K562 (cell line): ENCODE measurements around the gene OSTF1. TPM values are rescaled to one million over a fixed set of nuclear protein-coding genes. Genes with fewer than 3 reads are reported as not detected.

Source experiments
- ATAC-seq: fragments of 200-7000 bp; cut with Tn5 transposase; 3 replicates; pipeline ENCODE4 v1.9.1; 2020; ENCODE audit warnings: moderate library complexity
- BruUV-seq: library from RNA; stranded (reverse); fragments of 400-500 nt; replicated peaks from 2 replicates; lab custom pipeline; 2021; lab: Mats Ljungman, UMichigan
- CTCF ChIA-PET: fragments of 300-600 bp; formaldehyde crosslinking; extraction: SDS; loops from one replicate; lab custom pipeline; 2021; ENCODE audit warnings: low intra/inter-chr PET ratio; lab: Yijun Ruan, JAX
- POLR2A ChIA-PET: fragments of 300-600, 350-650 bp; sonication (Branson Sonifier 250); formaldehyde crosslinking; extraction: SDS; loops from one replicate; lab custom pipeline; 2021; ENCODE audit warnings: antibody characterized with exemption, inconsistent platforms; lab: Yijun Ruan, JAX
- DNase-seq, 4 experiments: peaks; one replicate each; pipeline versions ENCODE4 v3.0.0 to v3.0.0-alpha.2; 2011 to 2018; ENCODE audit warnings: low spot score in 3 of 4, mixed read lengths in 3 of 4; ENCODE audit errors: extremely low read depth in 1 of 4
- FAIRE-seq: peaks from 2 replicates; lab custom pipeline; 2011; peaks lifted over from hg19 to GRCh38; lab: Jason Lieb, UNC
- H2AFZ ChIP-seq: 2 replicates; pipeline ENCODE4 v1.6.0; 2011; ENCODE audit warnings: low read depth, low read length, control low read depth, inconsistent platforms
- H3K27ac ChIP-seq: fragments of 200-600 bp; 3 replicates; pipeline ENCODE4 v1.8.0; 2011; ENCODE audit warnings: low read depth, mild to moderate bottlenecking, control low read depth, inconsistent platforms, low read length, moderate library complexity, mixed read lengths; ENCODE audit errors: extremely low read depth
- H3K27me3 ChIP-seq, 2 experiments: fragments of 300-600 bp in 1 of 2; 2 replicates in 1 of 2; 3 replicates in 1 of 2; pipeline versions ENCODE4 v1.6.0 to v1.8.0; 2011; ENCODE audit warnings: inconsistent platforms in 2 of 2, low read length in 2 of 2, mild to moderate bottlenecking in 1 of 2, mixed read lengths in 1 of 2, moderate library complexity in 1 of 2; ENCODE audit not compliant: control insufficient read depth in 2 of 2, insufficient read depth in 2 of 2
- H3K36me3 ChIP-seq: fragments of 300-600 bp; 3 replicates; pipeline ENCODE4 v1.8.0; 2011; ENCODE audit warnings: mild to moderate bottlenecking, low read length, inconsistent platforms; ENCODE audit not compliant: control insufficient read depth, insufficient read depth
- H3K4me1 ChIP-seq, 2 experiments: fragments of 200-600 bp in 1 of 2; replicated peaks in 1 of 2; 2 replicates in 1 of 2; 3 replicates in 1 of 2; pipeline versions ENCODE4 v1.5.1 to v1.8.0; 2011; ENCODE audit warnings: inconsistent platforms in 2 of 2, low read length in 2 of 2, mild to moderate bottlenecking in 1 of 2, mixed read lengths in 1 of 2, moderate library complexity in 1 of 2; ENCODE audit not compliant: control insufficient read depth in 2 of 2, insufficient read depth in 2 of 2
- H3K4me2 ChIP-seq: 2 replicates; pipeline ENCODE4 v1.6.1; 2011; ENCODE audit warnings: low read length, control low read depth, inconsistent platforms, mixed read lengths; ENCODE audit not compliant: insufficient read depth
- H3K4me3 ChIP-seq: fragments of 200-600 bp; sonication (generic), shearing (Covaris generic); 2 replicates; pipeline ENCODE4 v1.5.1; 2016; ENCODE audit warnings: control low read depth, inconsistent platforms
- H3K79me2 ChIP-seq: fragments of 200-600 bp; 3 replicates; pipeline ENCODE4 v1.8.0; 2011; ENCODE audit warnings: low read length, inconsistent platforms; ENCODE audit not compliant: control insufficient read depth, insufficient read depth
- H3K9ac ChIP-seq, 2 experiments: 2 replicates each; pipeline versions ENCODE4 v1.6.0 to v1.6.1; 2011; ENCODE audit warnings: low read depth in 2 of 2, low read length in 2 of 2, control low read depth in 1 of 2, inconsistent platforms in 1 of 2, mild to moderate bottlenecking in 1 of 2, mixed read lengths in 1 of 2; ENCODE audit not compliant: insufficient read depth in 1 of 2
- H3K9me1 ChIP-seq: one replicate; pipeline ENCODE4 v1.6.0; 2011; ENCODE audit warnings: inconsistent platforms, mild to moderate bottlenecking, low read length, moderate library complexity; ENCODE audit not compliant: control insufficient read depth, insufficient read depth
- H3K9me3 ChIP-seq: replicated peaks from 2 replicates; pipeline ENCODE4 v1.5.1; 2011; ENCODE audit warnings: low read depth, low read length, inconsistent platforms; ENCODE audit not compliant: control insufficient read depth, insufficient read depth
- H4K20me1 ChIP-seq: replicated peaks from 2 replicates; pipeline ENCODE4 v1.6.1; 2011; ENCODE audit warnings: low read length, inconsistent platforms, mixed read lengths; ENCODE audit not compliant: control insufficient read depth, insufficient read depth
- ATF4 ChIP-seq: fragments of 450-650 bp; formaldehyde crosslinking; IDR thresholded peaks from 2 replicates; pipeline ENCODE4 v1.4.0; 2022; ENCODE audit warnings: mild to moderate bottlenecking, moderate library complexity
- CTBP1 ChIP-seq: fragments of 450-650 bp; IDR thresholded peaks from 2 replicates; pipeline ENCODE4 v1.6.1; 2016; ENCODE audit warnings: borderline replicate concordance
- CTCF ChIP-seq, 3 experiments: IDR thresholded peaks in 2 of 3; conservative IDR thresholded peaks in 1 of 3; 2 replicates each; pipeline ENCODE4 v1.5.1; 2011 to 2012; ENCODE audit warnings: low read length in 3 of 3, mild to moderate bottlenecking in 3 of 3, control low read depth in 2 of 3, improper control_type of control experiment in 1 of 3, inconsistent platforms in 1 of 3, low read depth in 1 of 3, mixed read lengths in 1 of 3, moderate library complexity in 1 of 3; ENCODE audit not compliant: insufficient read depth in 2 of 3
- E2F4 ChIP-seq: sonication (generic); formaldehyde crosslinking; IDR thresholded peaks from 2 replicates; pipeline ENCODE4 v1.8.0; 2022; ENCODE audit warnings: mild to moderate bottlenecking, low read depth, missing genetic modification reagents
- GTF2B ChIP-seq: IDR thresholded peaks from 2 replicates; pipeline ENCODE4 v1.6.1; 2011; ENCODE audit not compliant: insufficient read length; ENCODE audit errors: extremely low read depth
- HLTF ChIP-seq: fragments of 450-650 bp; IDR thresholded peaks from 2 replicates; pipeline ENCODE4 v1.6.1; 2016
- KLF16 ChIP-seq: IDR thresholded peaks from 2 replicates; pipeline ENCODE4 v1.6.1; 2016; ENCODE audit warnings: antibody characterized with exemption
- L3MBTL2 ChIP-seq: fragments of 450-650 bp; IDR thresholded peaks from 2 replicates; pipeline ENCODE4 v1.6.1; 2016; ENCODE audit warnings: mild to moderate bottlenecking, moderate library complexity
- MED1 ChIP-seq: sonication (generic); formaldehyde crosslinking; IDR thresholded peaks from 2 replicates; pipeline ENCODE4 v1.8.1; 2023; ENCODE audit warnings: missing genetic modification reagents, borderline replicate concordance
- POLR2AphosphoS2 ChIP-seq: IDR thresholded peaks from 2 replicates; pipeline ENCODE4 v1.6.1; 2012; ENCODE audit warnings: low read length, improper control_type of control experiment
- RAD21 ChIP-seq, 2 experiments: fragments of 250-450 bp in 1 of 2; fragments of 450-650 bp in 1 of 2; sonication (Bioruptor Pico) in 1 of 2; formaldehyde crosslinking in 1 of 2; IDR thresholded peaks in 1 of 2; conservative IDR thresholded peaks in 1 of 2; 2 replicates each; pipeline versions ENCODE4 v1.4.0 to v1.8.0; 2020 to 2022; ENCODE audit warnings: mild to moderate bottlenecking in 2 of 2, moderate library complexity in 1 of 2
- RBM14 ChIP-seq: fragments of 200-400 bp; formaldehyde crosslinking; IDR thresholded peaks from 2 replicates; pipeline ENCODE4 v1.6.1; 2018; ENCODE audit warnings: low read depth, mild to moderate bottlenecking, low read length, moderate library complexity, borderline replicate concordance; ENCODE audit not compliant: insufficient read depth
- ZNF449 ChIP-seq: fragments of 250-450 bp; sonication (Bioruptor Pico); IDR thresholded peaks from 2 replicates; pipeline ENCODE4 v1.8.0; 2022; ENCODE audit warnings: moderate library complexity, mild to moderate bottlenecking, inconsistent platforms
- ZNF707 ChIP-seq: fragments of 250-450 bp; sonication (Bioruptor Pico); conservative IDR thresholded peaks from 2 replicates; pipeline ENCODE4 v1.8.0; 2022; ENCODE audit warnings: inconsistent platforms, mild to moderate bottlenecking, moderate library complexity
- WGBS: fragments of 100-300 bp; shearing (Covaris generic); methylation state at CpG from one replicate; pipeline ENCODE4 v1.1.6; 2016; ENCODE audit warnings: low coverage, mixed read lengths; ENCODE audit not compliant: insufficient coverage; ENCODE audit errors: missing lambda C conversion rate; 5-methylcytosine and 5-hydroxymethylcytosine counted together
- in situ Hi-C: fragments of 300-500 bp; cut with MboI; formaldehyde crosslinking; loops from 4 replicates; pipeline ENCODE4 v1.15.0; 2018; ENCODE audit warnings: inconsistent platforms, mixed read lengths
- intact Hi-C: fragments of 100-400 bp; cut with micrococcal nuclease; formaldehyde crosslinking; loops from 2 replicates; pipeline ENCODE4 v1.14.2; 2022
- polyA plus RNA-seq, 8 experiments: library from polyadenylated mRNA; depleted of rRNA in 4 of 8; stranded (reverse) in 5 of 8; unstranded in 3 of 8; fragments of >200 nt; fragmentation: Nextera tagmentation in 2 of 8; fragmentation: Illumina TruSeq in 1 of 8; extraction: Ambion mirVana in 2 of 8; extraction: Trizol in 1 of 8; gene quantifications; 2 replicates each; pipeline versions ENCODE4 v1.2.1 to v1.2.3, GENCODE V29; 2011 to 2014; ENCODE audit warnings: inconsistent platforms in 1 of 8, missing spikeins in 1 of 8
- total RNA-seq, 7 experiments: library from RNA; depleted of rRNA in 6 of 7; stranded (reverse); fragments of >200 nt in 6 of 7; fragmentation: Illumina TruSeq in 2 of 7; extraction: Trizol in 2 of 7; gene quantifications; 2 replicates each; pipeline versions ENCODE4 v1.2.1 to v1.2.3, GENCODE V29; 2011 to 2021; ENCODE audit warnings: low replicate concordance in 1 of 7

The OSTF1 gene
- total and polyA plus RNA-seq, 9 of the 15 experiments (the other 6 are each of a cell fraction or from before 2014, with no cell fraction given): 15.0 to 37.3 (median 23.0) TPM

- no peaks in the 10 kb centered on the region; a peak in 1 of 5 replicates for H3K4me1 ChIP-seq
- intact Hi-C loops: loop anchor here (5.0 kb wide), 2 partner anchors 100 to 415 kb away; partner anchors contain the start of genes NMRK1 and OSTF1
- BruUV-seq: no TSS peak
- H3K9me1 ChIP-seq: no peaks in the 10 kb centered on the region
- POLR2A ChIA-PET: no interaction called here
- 9% methylated on average over 4 of the region's 4 CpGs for WGBS
- no peak overlapping the region for H3K4me2 ChIP-seq
- 0 out of 3 replicates have a peak, but pooled peaks have one; percentile 36 for ATAC-seq
- no peak overlapping the region for H3K27ac ChIP-seq
- no peaks in the 10 kb centered on the region for H3K9me3 ChIP-seq
- no peaks in the 10 kb centered on the region for H4K20me1 ChIP-seq
- no peaks in the 10 kb centered on the region for H3K79me2 ChIP-seq
- no peak overlapping the region for H3K4me3 ChIP-seq
- no peak overlapping the region for H2AFZ ChIP-seq
- no peaks in the 10 kb centered on the region for H3K27me3 ChIP-seq
- CTCF ChIA-PET: interaction anchor here (2.2 kb wide), 1 partner anchor 410 kb away, joined by 4 read pairs; no protein-coding TSS in a partner anchor
- H3K36me3 ChIP-seq: no peaks in the 10 kb centered on the region
- no peak for FAIRE-seq
- TF ChIP-seq ZNF449 (no peak), RBM14 (no peak), RAD21 (CRISPR knock-in tag; conservative IDR thresholded peaks at IDR 0.05 in 1 of 2, IDR thresholded peaks at IDR 0.05 in 1 of 2) (peak in 1 of 2 experiments; percentile 53; a peak in 2 of 4 replicates), E2F4 (no peak), ATF4 (CRISPR knock-in tag) (no peak), KLF16 (0 out of 2 replicates have a peak, but pooled peaks have one; percentile 18), L3MBTL2 (no peak), CTCF (IDR thresholded peaks at IDR 0.05 in 2 of 3, conservative IDR thresholded peaks at IDR 0.05 in 1 of 3; ENCODE audit: insufficient read depth in 2 of 3, low read depth in 1 of 3, low read length in 3 of 3) (peak; percentile 44 to 73 (median 49); a peak in 4 of 6 replicates), GTF2B (no peak), ZNF707 (no peak), HLTF (no peak), MED1 (no peak), CTBP1 (no peak), POLR2AphosphoS2 (no peak)
- in situ Hi-C loops: loop anchor here (25.0 kb wide), 1 partner anchor 400 kb away; no protein-coding TSS in a partner anchor
- H3K9ac ChIP-seq: no peak overlapping the region
- peak in 2 of 4 experiments; percentile 9 to 12 for DNase-seq
These were observed 98.6 kb downstream of the OSTF1 start for GRCh38 chr9:75186767-75187380.
